ENCODE measurements around the gene PHOSPHO1. TPM values are rescaled to one million over a fixed set of nuclear protein-coding genes. Genes with fewer than 3 reads are reported as not detected.

Gene PHOSPHO1
- total RNA-seq, 2 experiments from 2014 or later, result not detected

DNA sequence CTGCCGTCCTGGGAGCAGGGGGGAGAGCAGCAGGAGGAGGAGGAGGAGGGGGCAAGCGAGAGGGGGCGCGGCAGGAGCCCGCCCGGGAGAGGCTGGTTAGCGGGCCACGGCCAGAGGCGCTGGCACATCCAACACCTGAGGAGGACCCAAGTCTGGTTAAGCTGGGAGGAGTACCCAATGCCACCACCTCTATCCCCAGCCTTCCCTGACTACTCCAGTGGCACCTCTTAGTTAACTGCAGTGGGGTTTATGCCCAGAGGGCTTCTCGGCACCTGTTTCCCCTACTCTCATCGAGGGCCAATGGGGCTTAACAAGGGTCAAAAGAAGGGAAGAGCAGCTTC is 5.6 kb downstream of the PHOSPHO1 start:
- peaks cover 12% of the 10 kb centered on the region for H3K27me3 Mint-ChIP-seq
- H3K9me3 Mint-ChIP-seq, result no peaks in the 10 kb centered on the region
- ATAC-seq (no peak), DNase-seq (no peak)
- H3K36me3 Mint-ChIP-seq (ENCODE audit: low read depth), result peaks cover 26% of the 10 kb centered on the region
- peak overlapping the region; percentile 56 for H3K4me3 Mint-ChIP-seq
- H3K4me1 Mint-ChIP-seq (ENCODE audit: low read depth), result peaks cover 33% of the 10 kb centered on the region
- H3K27ac Mint-ChIP-seq, result no peak overlapping the region
- TF ChIP-seq, protein P1, sequence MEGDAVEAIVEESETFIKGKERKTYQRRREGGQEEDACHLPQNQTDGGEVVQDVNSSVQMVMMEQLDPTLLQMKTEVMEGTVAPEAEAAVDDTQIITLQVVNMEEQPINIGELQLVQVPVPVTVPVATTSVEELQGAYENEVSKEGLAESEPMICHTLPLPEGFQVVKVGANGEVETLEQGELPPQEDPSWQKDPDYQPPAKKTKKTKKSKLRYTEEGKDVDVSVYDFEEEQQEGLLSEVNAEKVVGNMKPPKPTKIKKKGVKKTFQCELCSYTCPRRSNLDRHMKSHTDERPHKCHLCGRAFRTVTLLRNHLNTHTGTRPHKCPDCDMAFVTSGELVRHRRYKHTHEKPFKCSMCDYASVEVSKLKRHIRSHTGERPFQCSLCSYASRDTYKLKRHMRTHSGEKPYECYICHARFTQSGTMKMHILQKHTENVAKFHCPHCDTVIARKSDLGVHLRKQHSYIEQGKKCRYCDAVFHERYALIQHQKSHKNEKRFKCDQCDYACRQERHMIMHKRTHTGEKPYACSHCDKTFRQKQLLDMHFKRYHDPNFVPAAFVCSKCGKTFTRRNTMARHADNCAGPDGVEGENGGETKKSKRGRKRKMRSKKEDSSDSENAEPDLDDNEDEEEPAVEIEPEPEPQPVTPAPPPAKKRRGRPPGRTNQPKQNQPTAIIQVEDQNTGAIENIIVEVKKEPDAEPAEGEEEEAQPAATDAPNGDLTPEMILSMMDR (IDR thresholded peaks at IDR 0.05), result no peak
- intact Hi-C loops (cut with micrococcal nuclease), result no loop called here
- ChIA-PET CTCF (interaction anchor here (0.9 to 9.1 kb wide), 9 partner anchors 10 to 183 kb away, joined by 3 to 210 read pairs (median 7); partner anchors contain the start of genes ABI3 and GNGT2), POLR2A (interaction anchor here (0.6 to 5.9 kb wide), 11 partner anchors 8 to 192 kb away, joined by 3 to 57 read pairs (median 6); partner anchors contain the start of genes ABI3 and GNGT2)

DNA sequence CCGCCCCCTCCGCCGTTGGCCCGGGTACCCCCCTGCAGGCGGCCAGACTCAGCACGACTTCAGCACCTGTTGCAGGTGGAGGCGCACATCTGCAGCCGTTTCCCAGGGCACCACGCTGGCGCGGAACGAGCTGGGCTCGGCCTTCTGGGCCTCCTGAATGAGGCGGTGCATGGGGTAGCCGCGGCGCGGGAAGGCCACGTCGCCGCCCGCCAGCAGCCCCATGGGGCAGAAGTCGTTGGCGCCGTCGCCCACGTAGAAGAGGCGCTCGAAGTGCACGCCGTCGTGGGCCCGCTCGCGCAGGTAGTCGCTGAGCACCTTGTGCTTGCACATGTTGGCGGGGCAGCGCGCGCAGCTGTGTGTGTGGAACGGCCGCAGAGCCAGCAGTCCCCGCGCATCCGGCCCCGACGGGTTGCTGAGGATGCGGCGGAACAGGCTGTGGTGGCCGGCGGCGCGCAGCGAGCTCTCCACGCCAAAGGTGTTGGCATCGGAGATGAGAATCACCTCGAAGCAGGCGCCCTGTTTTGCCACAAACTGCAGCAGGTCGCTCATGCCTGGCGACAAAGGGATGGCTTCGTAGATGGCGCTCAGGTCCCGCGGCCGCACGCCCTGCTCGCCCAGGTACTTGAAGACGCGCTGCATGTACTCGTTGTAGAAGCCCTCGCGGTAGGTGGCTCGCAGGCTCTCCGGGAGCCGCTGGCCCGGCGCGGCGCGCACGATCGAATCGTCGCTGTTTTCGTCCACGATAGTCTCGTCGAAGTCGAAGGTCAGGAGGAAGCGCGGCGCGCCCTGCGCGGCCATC is 6.2 kb downstream of the PHOSPHO1 start:
- ATAC-seq, result peak; percentile 32
- no peak overlapping the region for H3K27ac Mint-ChIP-seq
- peaks cover 9% of the 10 kb centered on the region for H3K27me3 Mint-ChIP-seq
- peaks cover 39% of the 10 kb centered on the region for H3K4me1 Mint-ChIP-seq (ENCODE audit: low read depth)
- intact Hi-C loops (cut with micrococcal nuclease), result no loop called here
- H3K36me3 Mint-ChIP-seq (ENCODE audit: low read depth), result peaks cover 30% of the 10 kb centered on the region
- CTCF ChIA-PET, result interaction anchor here (0.7 to 9.1 kb wide), 11 partner anchors 9 to 192 kb away, joined by 3 to 210 read pairs (median 4); partner anchors contain the start of genes ABI3 and GNGT2
- no peaks in the 10 kb centered on the region for H3K9me3 Mint-ChIP-seq
- POLR2A ChIA-PET, result interaction anchor here (0.6 to 5.9 kb wide), 10 partner anchors 9 to 192 kb away, joined by 3 to 57 read pairs (median 11); partner anchors contain the start of genes ABI3 and GNGT2
- peak; percentile 72 for DNase-seq
- TF ChIP-seq, protein P1 (IDR thresholded peaks at IDR 0.05), result no peak
- peak overlapping the region; percentile 56 for H3K4me3 Mint-ChIP-seq

DNA sequence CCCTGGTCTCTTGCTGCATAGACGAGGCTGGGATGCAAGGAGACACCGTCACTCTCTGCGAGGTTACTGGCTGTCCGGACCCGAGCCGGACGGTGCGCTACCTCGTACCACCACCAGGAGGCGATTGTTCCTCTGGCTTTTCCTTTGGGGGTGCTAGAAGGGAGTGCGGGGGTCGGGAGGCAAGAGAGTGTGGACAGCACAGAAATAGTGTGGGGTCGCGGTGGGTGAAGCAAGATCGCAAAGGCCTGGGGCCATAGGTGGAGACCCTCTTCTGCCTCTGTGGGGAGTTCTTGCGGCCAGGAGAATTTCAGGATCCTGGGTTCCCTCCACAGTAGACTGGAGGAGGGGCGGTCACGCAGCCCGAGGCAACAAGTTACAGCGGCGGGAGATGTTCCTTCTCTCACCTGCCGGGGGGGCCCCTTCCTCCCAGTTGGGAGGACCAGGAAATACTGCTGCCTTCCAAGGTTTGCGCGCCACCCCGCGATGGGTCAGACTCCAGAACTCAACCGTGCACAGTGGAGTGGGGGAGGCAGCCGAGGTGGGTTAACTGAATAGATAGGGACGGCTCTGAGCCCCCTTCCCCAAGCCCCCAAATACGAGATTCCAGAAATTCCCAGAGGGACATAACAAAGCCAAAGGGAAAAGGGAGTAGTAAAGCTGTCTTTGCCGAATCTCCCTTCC is 6.9 kb downstream of the PHOSPHO1 start:
- CTCF ChIA-PET, result interaction anchor here (0.7 to 9.1 kb wide), 13 partner anchors 9 to 191 kb away, joined by 3 to 210 read pairs (median 7); partner anchors contain the start of genes ABI3 and GNGT2
- peaks cover 5% of the 10 kb centered on the region for H3K27me3 Mint-ChIP-seq
- H3K4me3 Mint-ChIP-seq, result peak overlapping the region; percentile 56
- POLR2A ChIA-PET, result interaction anchor here (0.7 to 5.9 kb wide), 8 partner anchors 8 to 43 kb away, joined by 4 to 57 read pairs (median 20); partner anchors contain the start of genes ABI3 and GNGT2
- peaks cover 37% of the 10 kb centered on the region for H3K36me3 Mint-ChIP-seq (ENCODE audit: low read depth)
- DNase-seq, result peak; percentile 85
- peak; percentile 26 for ATAC-seq
- peak overlapping the region; percentile 10 for H3K27ac Mint-ChIP-seq
- TF ChIP-seq, protein P1 (IDR thresholded peaks at IDR 0.05), result peak; percentile 95
- no peaks in the 10 kb centered on the region for H3K9me3 Mint-ChIP-seq
- peaks cover 46% of the 10 kb centered on the region for H3K4me1 Mint-ChIP-seq (ENCODE audit: low read depth)
- intact Hi-C loops (cut with micrococcal nuclease), result no loop called here

DNA sequence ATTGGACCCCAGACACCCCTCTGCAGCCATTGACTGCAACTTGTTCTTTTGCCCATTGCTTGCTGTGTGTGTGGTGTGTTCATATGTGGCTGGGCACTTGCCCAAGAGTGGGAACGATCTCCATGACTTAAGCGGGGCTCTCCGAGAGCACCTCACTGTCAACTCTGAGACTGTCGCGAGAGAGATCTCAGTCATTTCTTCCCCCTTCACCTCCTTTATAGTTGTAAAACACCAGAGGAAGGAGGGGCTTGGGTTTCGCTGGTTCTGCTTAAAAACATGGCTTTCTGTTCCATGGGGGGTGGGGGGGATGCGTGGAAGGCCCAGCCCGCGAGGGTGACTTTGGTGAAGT is 7.4 kb downstream of the PHOSPHO1 start:
- Mint-ChIP-seq H3K9me3 (no peaks in the 10 kb centered on the region), H3K4me3 (peak overlapping the region; percentile 56), H3K27me3 (peaks cover 5% of the 10 kb centered on the region), H3K4me1 (ENCODE audit: low read depth) (peaks cover 50% of the 10 kb centered on the region), H3K36me3 (ENCODE audit: low read depth) (peaks cover 40% of the 10 kb centered on the region), H3K27ac (peak overlapping the region; percentile 10)
- ATAC-seq (no peak), DNase-seq (no peak)
- CTCF ChIA-PET, result interaction anchor here (1.0 to 1.7 kb wide), 6 partner anchors 10 to 68 kb away, joined by 3 to 24 read pairs (median 10); partner anchors contain the start of genes ABI3 and GNGT2
- intact Hi-C loops (cut with micrococcal nuclease), result no loop called here
- TF ChIP-seq, protein P1 (IDR thresholded peaks at IDR 0.05), result no peak
- POLR2A ChIA-PET, result interaction anchor here (1.2 to 5.9 kb wide), 5 partner anchors 8 to 42 kb away, joined by 3 to 30 read pairs (median 19); partner anchors contain the start of genes ABI3 and GNGT2
